Measurements from ENCODE around the gene DHX58.

Gene DHX58

DNA sequence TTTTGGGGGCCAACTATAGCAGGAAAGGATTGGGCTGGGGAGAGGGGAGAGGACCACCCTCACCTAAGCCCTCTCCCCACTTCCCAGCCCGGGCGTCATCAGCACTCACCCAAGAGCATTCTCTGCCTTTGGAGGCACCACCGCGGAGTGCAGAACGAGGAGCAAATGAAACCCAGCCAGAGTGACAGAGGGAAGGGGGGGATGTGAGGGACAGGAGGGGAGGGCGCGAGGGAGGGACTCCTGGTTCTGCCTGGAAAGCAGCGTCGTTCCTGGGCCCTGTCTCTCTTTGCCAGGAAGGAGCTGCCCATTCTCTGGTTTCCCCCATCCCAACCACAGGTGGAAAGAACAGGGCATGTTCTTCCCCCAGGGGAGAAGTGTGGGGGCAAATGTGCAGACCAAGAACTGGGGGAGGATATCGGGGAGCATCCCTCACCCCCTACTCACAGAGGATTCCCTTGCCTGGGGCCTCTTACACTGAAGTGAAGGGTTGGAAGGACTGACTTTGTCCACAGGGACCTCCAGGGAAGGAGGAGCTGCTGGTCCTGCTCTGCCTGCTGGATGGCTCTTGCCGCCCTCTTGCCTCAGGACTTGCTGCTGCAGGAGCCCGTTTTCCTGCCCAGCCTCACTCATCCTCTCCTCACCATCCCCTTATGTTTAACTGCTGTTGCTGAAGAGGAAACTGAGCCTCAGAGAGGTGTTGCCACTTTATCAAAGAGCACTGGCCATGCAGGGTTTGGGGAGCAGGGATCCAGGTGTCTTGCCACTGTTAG, 58.6 kb downstream of the DHX58 start:
- no peak for DNase-seq (ENCODE audit: low read depth)

DNA sequence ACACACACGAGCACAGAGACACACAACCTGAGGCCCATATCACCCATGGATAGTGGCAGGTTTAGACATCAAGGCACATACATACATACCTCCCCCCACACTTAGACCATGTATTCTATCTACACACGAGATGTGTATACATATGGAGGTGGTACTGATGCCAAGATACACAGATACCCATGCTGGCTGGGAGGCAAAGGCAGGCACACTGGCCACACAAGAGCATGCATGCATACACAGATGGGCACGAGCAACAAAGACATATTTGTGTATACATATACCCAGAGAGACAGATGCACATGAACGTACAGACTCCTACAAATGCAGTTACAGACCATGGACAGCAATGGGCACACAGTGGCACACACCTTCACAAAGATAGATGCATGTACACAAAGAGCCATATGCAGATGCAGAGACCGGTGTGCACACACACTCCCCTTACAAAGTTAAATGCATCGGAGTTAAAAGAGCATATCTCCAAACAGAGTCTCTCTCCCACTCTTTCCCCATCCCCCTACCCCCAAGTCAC, 60.1 kb downstream of the DHX58 start:
- DNase-seq (ENCODE audit: low read depth): no peak

DNA sequence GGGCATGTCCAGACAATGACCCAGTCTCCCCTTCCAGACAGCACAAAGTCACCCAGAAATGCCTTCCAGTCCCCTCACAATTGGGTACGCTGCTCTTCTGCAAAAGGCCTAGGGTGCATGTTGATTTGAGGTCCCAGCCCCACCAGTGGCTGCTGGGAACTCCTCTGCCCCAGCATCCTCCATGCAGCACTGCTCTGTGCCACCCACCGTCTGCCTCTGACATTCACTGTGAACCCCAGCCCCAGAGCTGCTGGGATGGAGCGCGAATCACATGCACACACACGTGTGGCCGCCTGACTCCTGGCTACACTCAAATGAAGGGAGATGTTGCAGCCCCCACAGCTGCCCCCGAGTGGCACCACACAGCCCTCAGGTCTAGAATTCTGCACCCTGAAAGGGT, 60.9 kb downstream of the DHX58 start:
- no peak for DNase-seq (ENCODE audit: low read depth)
